ENCODE measurements around the gene CCDC57. TPM values are rescaled to one million over a fixed set of nuclear protein-coding genes. Genes with fewer than 3 reads are reported as not detected.
A peak's percentile ranks its signal among the peaks of the same experiment; 100 is the strongest.

CCDC57 gene
- total RNA-seq, 6 experiments from 2014 or later, result 10.1 to 37.4 (median 17.2) TPM

DNA sequence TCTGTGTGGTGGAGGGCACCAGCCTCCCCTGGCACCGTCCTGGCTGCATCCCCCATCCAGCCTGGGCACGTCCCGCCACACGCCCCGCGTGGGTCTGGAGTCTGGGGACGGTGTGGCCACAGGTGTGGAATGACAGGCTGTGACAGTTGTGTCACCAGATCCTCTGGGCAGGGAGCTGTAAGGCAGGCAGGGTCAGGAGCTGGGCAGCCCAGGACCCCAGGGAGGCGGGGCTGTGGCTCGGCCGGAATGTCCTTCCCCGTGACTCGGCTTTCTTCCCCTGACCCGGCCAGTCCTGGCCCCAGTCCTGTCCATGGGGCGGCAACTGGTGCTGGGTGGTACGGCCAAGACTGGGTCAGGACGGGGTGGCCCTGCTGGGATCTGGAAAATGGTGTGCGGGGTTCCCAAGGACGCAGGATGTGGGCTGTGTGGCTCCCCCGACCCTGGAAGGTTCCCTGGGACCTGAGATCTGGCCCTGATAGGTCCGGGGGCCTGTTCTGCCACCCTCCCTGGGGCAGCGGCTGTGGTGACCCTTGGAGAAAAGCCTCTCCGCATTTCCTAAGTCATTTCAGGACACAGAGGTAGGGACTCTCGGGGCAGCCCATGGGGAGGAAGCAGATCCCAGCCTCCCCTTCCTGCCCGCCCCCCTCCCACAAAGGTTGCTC, 12.9 kb upstream of the CCDC57 start:
- Histone ChIP-seq H3K36me3 (no peaks in the 10 kb centered on the region), H3K4me1 (peaks cover 0 to 4% (median 0%) of the 10 kb centered on the region in 4 donors), H3K27me3 (no peaks in the 10 kb centered on the region), H3K9me3 (no peaks in the 10 kb centered on the region), H3K27ac (no peak overlapping the region), H3K4me3 (no peak overlapping the region)
- peak in 2 of 4 donors; percentile 2 to 13 for ATAC-seq
- intact Hi-C loops (cut with DNase I), result no loop called here
- DNase-seq, result no peak
- TF ChIP-seq CTCF (IDR thresholded peaks at IDR 0.05) (no peak), POLR2A (IDR thresholded peaks at IDR 0.05) (no peak)
- WGBS (ENCODE audit: insufficient coverage, low coverage, low lambda C conversion rate, missing lambda C conversion rate), result no CpG with 5 or more reads among the region's 24 CpGs

DNA sequence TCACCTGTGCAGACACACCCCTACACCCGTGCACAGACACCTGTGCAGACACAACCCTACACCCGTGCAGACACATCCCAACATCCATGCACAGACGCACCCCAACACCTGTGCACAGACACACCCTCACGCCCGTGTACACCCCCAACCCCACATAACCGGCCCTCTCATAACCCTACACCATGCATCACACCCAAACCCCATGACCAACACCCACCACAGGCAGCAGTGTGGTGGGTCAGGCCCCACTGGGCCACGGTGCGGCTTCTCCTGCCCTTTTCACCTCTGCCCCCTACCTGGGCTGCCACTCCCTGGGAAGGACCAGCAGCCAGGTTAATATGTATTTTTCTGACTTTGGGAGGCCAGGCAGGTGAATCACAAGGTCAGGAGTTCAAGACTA, 12.0 kb upstream of the CCDC57 start:
- intact Hi-C loops (cut with DNase I), result no loop called here
- ATAC-seq, result no peak
- Histone ChIP-seq H3K27ac (no peak overlapping the region), H3K36me3 (no peaks in the 10 kb centered on the region), H3K4me3 (no peak overlapping the region), H3K9me3 (no peaks in the 10 kb centered on the region), H3K4me1 (no peaks in the 10 kb centered on the region), H3K27me3 (no peaks in the 10 kb centered on the region)
- TF ChIP-seq CTCF (IDR thresholded peaks at IDR 0.05) (no peak), POLR2A (IDR thresholded peaks at IDR 0.05) (no peak)
- WGBS (ENCODE audit: insufficient coverage, low coverage, low lambda C conversion rate, missing lambda C conversion rate), result 86% methylated on average over 3 of the region's 8 CpGs
- no peak for DNase-seq

GRCh38 chr17:82223517-82223916, 10.9 kb upstream of the CCDC57 start:
- no peaks in the 10 kb centered on the region for H3K36me3 ChIP-seq
- DNase-seq, result no peak
- 80% methylated on average over 4 of the region's 5 CpGs for WGBS (ENCODE audit: insufficient coverage, low coverage, low lambda C conversion rate, missing lambda C conversion rate)
- no peaks in the 10 kb centered on the region for H3K27me3 ChIP-seq
- intact Hi-C loops (cut with DNase I), result no loop called here
- ATAC-seq, result no peak
- no peak overlapping the region for H3K27ac ChIP-seq
- H3K9me3 ChIP-seq, result no peaks in the 10 kb centered on the region
- no peaks in the 10 kb centered on the region for H3K4me1 ChIP-seq
- TF ChIP-seq POLR2A (IDR thresholded peaks at IDR 0.05) (no peak), CTCF (IDR thresholded peaks at IDR 0.05) (no peak)
- no peak overlapping the region for H3K4me3 ChIP-seq

GRCh38 chr17:82222816-82223215, 10.2 kb upstream of the CCDC57 start:
- TF ChIP-seq CTCF (IDR thresholded peaks at IDR 0.05) (no peak), POLR2A (IDR thresholded peaks at IDR 0.05) (no peak)

More at GRCh38 chr17:82222816-82223215, 10.2 kb upstream of the CCDC57 start:
- Histone ChIP-seq H3K36me3 (no peaks in the 10 kb centered on the region), H3K4me3 (no peak overlapping the region), H3K27ac (no peak overlapping the region), H3K9me3 (no peaks in the 10 kb centered on the region), H3K4me1 (peaks cover 0 to 1% (median 0%) of the 10 kb centered on the region in 4 donors), H3K27me3 (no peaks in the 10 kb centered on the region)
- ATAC-seq, result no peak
- DNase-seq, result no peak
- intact Hi-C loops (cut with DNase I), result no loop called here
- WGBS (ENCODE audit: insufficient coverage, low coverage, low lambda C conversion rate, missing lambda C conversion rate), result 74% methylated on average over 5 of the region's 10 CpGs

Data from right lobe of liver (tissue), 6 donors.